BE2C (cell line): Measurements from ENCODE around the gene LDAH. TPM values are rescaled to one million over a fixed set of nuclear protein-coding genes. Genes with fewer than 3 reads are reported as not detected.

Experiments
- DNase-seq: peaks from one replicate; pipeline ENCODE4 v3.0.0-alpha.2; 2020
- H3K27me3 ChIP-seq: fragments of 250-450 bp; sonication (Bioruptor Pico); 2 replicates; pipeline ENCODE4 v1.5.1; 2020; ENCODE audit warnings: mild to moderate bottlenecking
- H3K36me3 ChIP-seq: fragments of 250-450 bp; sonication (Bioruptor Pico); 2 replicates; pipeline ENCODE4 v1.5.1; 2020; ENCODE audit warnings: mild to moderate bottlenecking
- H3K4me1 ChIP-seq: fragments of 250-450 bp; sonication (Bioruptor Pico); 2 replicates; pipeline ENCODE4 v1.5.1; 2020
- H3K4me3 ChIP-seq: 2 replicates; pipeline ENCODE4 v1.5.1; 2011; ENCODE audit warnings: low read depth, low read length
- H3K9me3 ChIP-seq: fragments of 250-450 bp; sonication (Bioruptor Pico); 2 replicates; pipeline ENCODE4 v1.5.1; 2020
- CTCF ChIP-seq: IDR thresholded peaks from 2 replicates; pipeline ENCODE4 v1.5.1; 2012; ENCODE audit warnings: mild to moderate bottlenecking, low read depth, low read length
- polyA plus RNA-seq: library from polyadenylated mRNA; unstranded; fragments of >200 nt; gene quantifications from one replicate; pipeline ENCODE4 v1.2.1, GENCODE V29; 2012; ENCODE audit warnings: low read depth, missing spikeins; ENCODE audit not compliant: insufficient read length, insufficient read depth

Gene LDAH
- polyA plus RNA-seq = 21.3 TPM

DNA sequence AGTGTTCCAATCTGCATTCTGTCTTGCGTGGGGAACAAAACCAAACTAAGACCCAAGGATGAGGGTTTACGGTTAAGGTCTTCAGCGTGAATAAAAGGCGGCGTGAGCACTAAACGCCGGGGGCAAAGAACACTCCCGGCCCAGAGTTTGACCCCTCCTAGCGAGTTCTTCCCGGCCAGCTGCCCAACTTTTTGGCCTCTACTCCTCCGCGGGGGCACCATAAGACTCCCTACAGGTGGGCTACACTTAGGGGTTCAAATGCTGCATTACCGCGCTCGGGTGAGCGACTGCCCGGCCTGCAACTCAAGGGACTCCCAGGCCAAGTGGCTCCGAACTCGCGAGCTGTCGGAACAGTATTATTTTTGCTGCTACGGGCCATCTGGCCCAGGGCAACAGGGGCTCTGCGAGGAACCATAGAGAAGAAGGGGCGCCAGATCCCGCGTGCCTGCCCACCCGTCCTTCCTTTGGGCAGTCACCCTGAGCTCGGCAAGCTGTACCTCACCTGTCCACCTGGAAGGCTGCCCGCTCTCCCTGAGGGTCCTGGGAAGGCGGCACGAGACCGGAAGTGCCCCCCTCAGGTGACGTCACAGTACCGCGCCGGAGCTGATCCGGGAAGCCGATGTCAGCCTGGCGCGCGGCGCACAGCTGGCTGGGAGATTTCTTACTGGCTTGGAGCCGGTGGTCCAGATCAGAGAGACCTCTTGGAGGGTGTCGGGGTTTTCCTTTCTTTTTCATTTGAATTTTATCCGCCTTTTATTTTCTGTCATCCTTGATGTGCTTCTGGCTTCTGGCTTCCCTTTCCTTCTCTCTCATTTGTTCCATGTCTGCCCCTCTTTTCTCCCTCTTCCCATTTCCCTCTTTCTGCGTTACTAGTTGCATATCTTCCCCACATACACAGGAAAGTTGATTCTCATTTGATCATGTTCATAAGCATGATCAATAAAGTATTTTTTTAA lies at the start of gene LDAH:
LDAH (minus strand) TSS at position 567 of the 956 bp plus-strand sequence. CDS start 21,638 bp downstream, outside the sequence.
- Histone ChIP-seq H3K4me1 (no peaks in the 10 kb centered on the region), H3K9me3 (no peaks in the 10 kb centered on the region), H3K4me3 (peak within 1 kb of the TSS; percentile 89), H3K27me3 (no peaks in the 10 kb centered on the region), H3K36me3 (no peaks in the 10 kb centered on the region)
- no peak for TF ChIP-seq CTCF
- peak; percentile 93 for DNase-seq

GRCh38 chr2:20868377-20868776 lies 45.5 kb upstream of the LDAH start:
- TF ChIP-seq CTCF = no peak
- Histone ChIP-seq H3K4me1 (no peaks in the 10 kb centered on the region), H3K9me3 (no peaks in the 10 kb centered on the region; the same call in 1 of the 2 replicates), H3K36me3 (no peaks in the 10 kb centered on the region), H3K27me3 (peaks cover 20% of the 10 kb centered on the region), H3K4me3 (no peak overlapping the region)
- DNase-seq = no peak

GRCh38 chr2:20862850-20863249 lies 39.9 kb upstream of the LDAH start:
- H3K4me3 ChIP-seq = no peak overlapping the region
- H3K36me3 ChIP-seq = no peaks in the 10 kb centered on the region
- peaks cover 21% of the 10 kb centered on the region for H3K27me3 ChIP-seq
- no peak for TF ChIP-seq CTCF
- no peak for DNase-seq
- H3K4me1 ChIP-seq = no peaks in the 10 kb centered on the region
- no peaks in the 10 kb centered on the region; the same call in 1 of the 2 replicates for H3K9me3 ChIP-seq

- no peak overlapping the region for H3K4me3 ChIP-seq
- H3K9me3 ChIP-seq = no peaks in the 10 kb centered on the region
- no peak for DNase-seq
- no peaks in the 10 kb centered on the region for H3K36me3 ChIP-seq
- H3K27me3 ChIP-seq = peaks cover 6% of the 10 kb centered on the region; the same call in 1 of the 2 replicates
- no peak for TF ChIP-seq CTCF
- H3K4me1 ChIP-seq = no peaks in the 10 kb centered on the region
Measured at GRCh38 chr2:20855456-20855855, 32.6 kb upstream of the LDAH start.

- TF ChIP-seq CTCF = no peak; the same call in 1 of the 2 replicates
- H3K27me3 ChIP-seq = peaks cover 6% of the 10 kb centered on the region; the same call in 1 of the 2 replicates
- H3K4me3 ChIP-seq = no peak overlapping the region
- H3K4me1 ChIP-seq = no peaks in the 10 kb centered on the region
- H3K9me3 ChIP-seq = no peaks in the 10 kb centered on the region
- H3K36me3 ChIP-seq = no peaks in the 10 kb centered on the region
- DNase-seq = no peak
Measured at GRCh38 chr2:20852670-20853069, 29.8 kb upstream of the LDAH start.

GRCh38 chr2:20852139-20852538 lies 29.2 kb upstream of the LDAH start:
- DNase-seq = peak; percentile 14

More at GRCh38 chr2:20852139-20852538, 29.2 kb upstream of the LDAH start:
- no peaks in the 10 kb centered on the region for H3K9me3 ChIP-seq
- no peaks in the 10 kb centered on the region for H3K4me1 ChIP-seq
- H3K36me3 ChIP-seq = no peaks in the 10 kb centered on the region
- no peak for TF ChIP-seq CTCF
- no peak overlapping the region for H3K4me3 ChIP-seq
- peaks cover 6% of the 10 kb centered on the region; the same call in 1 of the 2 replicates for H3K27me3 ChIP-seq
